Measurements from ENCODE around the gene EVPL. TPM values are rescaled to one million over a fixed set of nuclear protein-coding genes. Genes with fewer than 3 reads are reported as not detected.

The EVPL gene
- total RNA-seq (2021) = 0.46 to 1.3 TPM (median 0.62 TPM) in 3 replicates
- Bru-seq, nascent RNA = percentile 13 among the genes with signal in this experiment
- long read RNA-seq, experiment 1, partial matches to known transcripts = 0 of 2 reads
- long read RNA-seq, experiment 1, other reads (novel, unspliced or antisense) = 2 of 2 reads
- long read RNA-seq, experiment 2, partial matches to known transcripts = 0 of 2 reads
- long read RNA-seq, experiment 2, other reads (novel, unspliced or antisense) = 2 of 2 reads
- long read RNA-seq, experiment 3, partial matches to known transcripts = 0 of 1 reads
- long read RNA-seq, experiment 3, other reads (novel, unspliced or antisense) = 1 of 1 reads

- ATAC-seq (no peak), DNase-seq (ENCODE audit: low spot score) (no peak)
- Mint-ChIP-seq H3K27me3 (ENCODE audit: low read depth) (no peaks in the 10 kb centered on the region), H3K36me3 (no peaks in the 10 kb centered on the region), H3K9me3 (no peaks in the 10 kb centered on the region), H3K4me1 (peaks cover 20% of the 10 kb centered on the region), H3K4me3 (no peak within 1 kb of the TSS), H3K27ac (peak within 1 kb of the TSS; percentile 57; the same call in 1 of the 2 replicates)
- POLR2A ChIA-PET = no interaction called here
- CTCF ChIA-PET = interaction anchor here (0.6 to 1.2 kb wide), 4 partner anchors 13 to 166 kb away, joined by 3 to 7 read pairs (median 4); no protein-coding TSS in a partner anchor
- TF ChIP-seq GABPB1 (CRISPR knock-in tag; IDR thresholded peaks at IDR 0.05) (peak; percentile 22; the same call in 1 of the 2 replicates), TCF7 (CRISPR knock-in tag; IDR thresholded peaks at IDR 0.05; ENCODE audit: low read depth) (no peak)
Measured at GRCh38 chr17:76027159-76027839, at the start of gene EVPL. Gene EVPL, minus strand, starts transcription at chr17:76027306. Its CDS starts 108 bp downstream, at chr17:76027198.

DNA sequence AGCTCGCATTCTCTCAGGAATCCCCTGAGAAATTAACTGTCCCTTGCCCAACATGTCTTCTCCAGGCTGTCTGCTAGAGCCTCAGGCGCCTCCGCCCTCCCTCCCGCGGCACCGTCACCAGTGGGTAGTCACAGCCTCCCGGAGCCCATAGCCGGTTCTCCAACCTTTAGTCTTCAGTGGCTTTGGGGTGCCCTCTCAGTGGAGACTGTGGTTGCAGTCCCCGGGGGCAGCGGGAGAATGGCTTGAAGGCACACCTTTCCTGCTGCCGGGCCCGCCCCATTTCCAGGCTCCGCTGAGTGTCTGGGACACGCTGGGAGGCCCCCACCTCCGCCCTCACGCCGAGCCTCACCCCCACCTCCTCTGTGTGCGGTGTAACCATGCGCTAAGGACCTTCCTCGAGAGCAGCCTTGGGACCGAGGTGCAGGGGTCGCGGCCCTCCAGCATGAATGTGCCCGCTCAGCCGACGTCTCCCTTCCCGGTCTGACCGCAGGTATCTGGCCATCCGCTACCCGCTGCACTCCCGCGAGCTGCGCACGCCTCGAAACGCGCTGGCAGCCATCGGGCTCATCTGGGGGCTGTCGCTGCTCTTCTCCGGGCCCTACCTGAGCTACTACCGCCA lies 49.1 kb upstream of the EVPL start:
- peaks cover 56% of the 10 kb centered on the region for H3K4me1 Mint-ChIP-seq

GRCh38 chr17:76075364-76076145 lies 48.4 kb upstream of the EVPL start:
- DNase-seq (ENCODE audit: low spot score) = peak; percentile 73
- Mint-ChIP-seq H3K4me1 (peaks cover 50% of the 10 kb centered on the region), H3K27ac (no peak overlapping the region), H3K4me3 (peak overlapping the region; percentile 86), H3K36me3 (no peaks in the 10 kb centered on the region), H3K9me3 (no peaks in the 10 kb centered on the region), H3K27me3 (ENCODE audit: low read depth) (peaks cover 64% of the 10 kb centered on the region)
- CTCF ChIA-PET = interaction anchor here (0.6 to 4.9 kb wide), 22 partner anchors 10 to 348 kb away, joined by 3 to 43 read pairs (median 4); partner anchors contain the start of genes CDK3, FBF1, TRIM65 and UBALD2
- ATAC-seq = peak; percentile 13
- POLR2A ChIA-PET = interaction anchor here (0.6 to 1.3 kb wide), 2 partner anchors 27 to 34 kb away, joined by 3 to 8 read pairs; no protein-coding TSS in a partner anchor
- 0 out of 2 replicates have a peak, but pooled peaks have one; percentile 60 for TF ChIP-seq ZNF219 (CRISPR knock-in tag; IDR thresholded peaks at IDR 0.05; ENCODE audit: borderline replicate concordance)
- TF ChIP-seq, protein P1, sequence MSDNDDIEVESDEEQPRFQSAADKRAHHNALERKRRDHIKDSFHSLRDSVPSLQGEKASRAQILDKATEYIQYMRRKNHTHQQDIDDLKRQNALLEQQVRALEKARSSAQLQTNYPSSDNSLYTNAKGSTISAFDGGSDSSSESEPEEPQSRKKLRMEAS (CRISPR knock-in tag; IDR thresholded peaks at IDR 0.05) = peak; percentile 38; the same call in 1 of the 2 replicates
- 0 out of 2 replicates have a peak, but pooled peaks have one; percentile 27 for TF ChIP-seq JUN (CRISPR knock-in tag; IDR thresholded peaks at IDR 0.05)
- no peak for TF ChIP-seq ZNF281 (CRISPR knock-in tag; IDR thresholded peaks at IDR 0.05)
- TF ChIP-seq, protein P2, sequence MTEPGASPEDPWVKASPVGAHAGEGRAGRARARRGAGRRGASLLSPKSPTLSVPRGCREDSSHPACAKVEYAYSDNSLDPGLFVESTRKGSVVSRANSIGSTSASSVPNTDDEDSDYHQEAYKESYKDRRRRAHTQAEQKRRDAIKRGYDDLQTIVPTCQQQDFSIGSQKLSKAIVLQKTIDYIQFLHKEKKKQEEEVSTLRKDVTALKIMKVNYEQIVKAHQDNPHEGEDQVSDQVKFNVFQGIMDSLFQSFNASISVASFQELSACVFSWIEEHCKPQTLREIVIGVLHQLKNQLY (CRISPR knock-in tag; IDR thresholded peaks at IDR 0.05) = no peak
- TF ChIP-seq TEAD1 (CRISPR knock-in tag; IDR thresholded peaks at IDR 0.05) = peak; percentile 73

More for the DNA sequence above, 49.1 kb upstream of the EVPL start:
- DNase-seq (ENCODE audit: low spot score) (peak; percentile 38), ATAC-seq (no peak)
- no peaks in the 10 kb centered on the region for H3K36me3 Mint-ChIP-seq
- H3K4me3 Mint-ChIP-seq = peak overlapping the region; percentile 86
- no peaks in the 10 kb centered on the region for H3K9me3 Mint-ChIP-seq
- H3K27me3 Mint-ChIP-seq (ENCODE audit: low read depth) = peaks cover 64% of the 10 kb centered on the region
- ChIA-PET CTCF (interaction anchor here (0.6 to 4.9 kb wide), 16 partner anchors 12 to 311 kb away, joined by 3 to 43 read pairs (median 5); partner anchors contain the start of genes MRPL38 and UBALD2), POLR2A (interaction anchor here (1.3 kb wide), 1 partner anchor 26 kb away, joined by 3 read pairs; no protein-coding TSS in a partner anchor)
- no peak overlapping the region for H3K27ac Mint-ChIP-seq
- TF ChIP-seq, protein P3, sequence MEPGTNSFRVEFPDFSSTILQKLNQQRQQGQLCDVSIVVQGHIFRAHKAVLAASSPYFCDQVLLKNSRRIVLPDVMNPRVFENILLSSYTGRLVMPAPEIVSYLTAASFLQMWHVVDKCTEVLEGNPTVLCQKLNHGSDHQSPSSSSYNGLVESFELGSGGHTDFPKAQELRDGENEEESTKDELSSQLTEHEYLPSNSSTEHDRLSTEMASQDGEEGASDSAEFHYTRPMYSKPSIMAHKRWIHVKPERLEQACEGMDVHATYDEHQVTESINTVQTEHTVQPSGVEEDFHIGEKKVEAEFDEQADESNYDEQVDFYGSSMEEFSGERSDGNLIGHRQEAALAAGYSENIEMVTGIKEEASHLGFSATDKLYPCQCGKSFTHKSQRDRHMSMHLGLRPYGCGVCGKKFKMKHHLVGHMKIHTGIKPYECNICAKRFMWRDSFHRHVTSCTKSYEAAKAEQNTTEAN (CRISPR knock-in tag; IDR thresholded peaks at IDR 0.05) = peak; percentile 44; the same call in 1 of the 2 replicates
- TF ChIP-seq, protein P4, sequence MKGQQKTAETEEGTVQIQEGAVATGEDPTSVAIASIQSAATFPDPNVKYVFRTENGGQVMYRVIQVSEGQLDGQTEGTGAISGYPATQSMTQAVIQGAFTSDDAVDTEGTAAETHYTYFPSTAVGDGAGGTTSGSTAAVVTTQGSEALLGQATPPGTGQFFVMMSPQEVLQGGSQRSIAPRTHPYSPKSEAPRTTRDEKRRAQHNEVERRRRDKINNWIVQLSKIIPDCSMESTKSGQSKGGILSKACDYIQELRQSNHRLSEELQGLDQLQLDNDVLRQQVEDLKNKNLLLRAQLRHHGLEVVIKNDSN (CRISPR knock-in tag; IDR thresholded peaks at IDR 0.05) = no peak
- TF ChIP-seq NFYB (CRISPR knock-in tag; conservative IDR thresholded peaks at IDR 0.05; ENCODE audit: low read depth) = peak; percentile 26
- TF ChIP-seq, protein P5, sequence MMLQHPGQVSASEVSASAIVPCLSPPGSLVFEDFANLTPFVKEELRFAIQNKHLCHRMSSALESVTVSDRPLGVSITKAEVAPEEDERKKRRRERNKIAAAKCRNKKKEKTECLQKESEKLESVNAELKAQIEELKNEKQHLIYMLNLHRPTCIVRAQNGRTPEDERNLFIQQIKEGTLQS (CRISPR knock-in tag; conservative IDR thresholded peaks at IDR 0.05) = 0 out of 2 replicates have a peak, but pooled peaks have one; percentile 53

Data from WTC11 (cell line).